ENCODE results near the gene CA12. TPM values are rescaled to one million over a fixed set of nuclear protein-coding genes. Genes with fewer than 3 reads are reported as not detected.

The CA12 gene
- total RNA-seq, 1 experiment from 2014 or later: 5.2 TPM

Other genes starting within 250 kb of the CA12 start
- 49.6 and 59.0 TPM in 2 replicates for gene RPS27L, start 224.4 kb downstream of the CA12 start, total RNA-seq (2014; rRNA removed; shearing (Covaris generic))
- 28.5 and 29.4 TPM in 2 replicates for gene RAB8B, start 192.2 kb downstream of the CA12 start, total RNA-seq (2014; rRNA removed; shearing (Covaris generic))
- gene APH1B, start 104.2 kb downstream of the CA12 start, total RNA-seq (2014; rRNA removed; shearing (Covaris generic)): 7.8 and 8.1 TPM in 2 replicates
- 28.1 and 35.7 TPM in 2 replicates for gene USP3, start 122.7 kb upstream of the CA12 start, total RNA-seq (2014; rRNA removed; shearing (Covaris generic))
- gene FBXL22, start 215.5 kb upstream of the CA12 start, total RNA-seq (2014; rRNA removed; shearing (Covaris generic)): 0.06 TPM in 1 of 2 replicates, not detected in the other